ENCODE results near the gene L3MBTL1.
A peak's percentile ranks its signal among the peaks of the same experiment; 100 is the strongest.

Gene L3MBTL1

GRCh38 chr20:43590036-43590391 lies 82.5 kb downstream of the L3MBTL1 start:
- DNase-seq (ENCODE audit: low read depth): no peak

- peak; percentile 77 for DNase-seq (ENCODE audit: low read depth)
Measured at GRCh38 chr20:43590392-43591303, 83.2 kb downstream of the L3MBTL1 start, which contains the start of gene IFT52. TSS of gene IFT52 (plus strand) at chr20:43590937. CDS start at chr20:43594699, 3,762 bp downstream.
